IMR-90 (cell line): ENCODE data around the gene AFMID. TPM values are rescaled to one million over a fixed set of nuclear protein-coding genes. Genes with fewer than 3 reads are reported as not detected.

Experiments
- ATAC-seq: fragments of 200-7000 bp; cut with Tn5 transposase; 2 replicates; pipeline ENCODE4 v1.9.1; 2020; ENCODE audit warnings: low read depth, mild to moderate bottlenecking, moderate library complexity
- BruUV-seq: library from RNA; stranded (reverse); fragments of 400-500 nt; replicated peaks from 2 replicates; lab custom pipeline; 2021; lab: Mats Ljungman, UMichigan
- CTCF ChIA-PET: fragments of 300-600 bp; formaldehyde crosslinking; extraction: SDS; loops from one replicate; lab custom pipeline; 2021; ENCODE audit warnings: antibody characterized with exemption; lab: Yijun Ruan, JAX
- POLR2A ChIA-PET: fragments of 300-600 bp; sonication (Branson Sonifier 250); formaldehyde crosslinking; loops from one replicate; lab custom pipeline; 2022; ENCODE audit warnings: antibody characterized with exemption; ENCODE audit not compliant: unreplicated experiment; lab: Charles Lee
- DNase-seq: peaks from one replicate; pipeline ENCODE4 v3.0.0; 2013
- H2AFZ ChIP-seq: replicated peaks from 2 replicates; pipeline ENCODE3; 2013; ENCODE audit warnings: low read length, mild to moderate bottlenecking; ENCODE audit not compliant: poor library complexity
- H2AK5ac ChIP-seq: 2 replicates; pipeline ENCODE4 v1.6.1; 2013; ENCODE audit warnings: low read depth, low read length, inconsistent platforms
- H2AK9ac ChIP-seq: replicated peaks from 2 replicates; pipeline ENCODE3; 2013; ENCODE audit warnings: mild to moderate bottlenecking, low read depth, low read length, moderate library complexity; ENCODE audit not compliant: poor library complexity
- H2BK120ac ChIP-seq: 2 replicates; pipeline ENCODE4 v1.6.1; 2013; ENCODE audit warnings: low read depth, low read length, inconsistent platforms
- H2BK15ac ChIP-seq: 3 replicates; pipeline ENCODE4 v1.6.1; 2013; ENCODE audit warnings: low read depth, low read length, inconsistent platforms
- H2BK20ac ChIP-seq: 2 replicates; pipeline ENCODE4 v1.6.1; 2013; ENCODE audit warnings: low read depth, mild to moderate bottlenecking, inconsistent platforms, low read length, moderate library complexity
- H2BK5ac ChIP-seq: 2 replicates; pipeline ENCODE4 v1.6.1; 2013; ENCODE audit warnings: mild to moderate bottlenecking, low read depth, low read length, inconsistent platforms; ENCODE audit not compliant: poor library complexity, severe bottlenecking
- H3K14ac ChIP-seq: replicated peaks from 2 replicates; pipeline ENCODE4 v1.6.1; 2013; ENCODE audit warnings: low read depth, low read length, inconsistent platforms
- H3K18ac ChIP-seq: 2 replicates; pipeline ENCODE4 v1.6.1; 2013; ENCODE audit warnings: low read depth, low read length, control low read depth
- H3K23ac ChIP-seq: 2 replicates; pipeline ENCODE4 v1.6.1; 2013; ENCODE audit warnings: low read depth, low read length, inconsistent platforms
- H3K27ac ChIP-seq: 2 replicates; pipeline ENCODE4 v1.5.1; 2013; ENCODE audit warnings: mild to moderate bottlenecking, control low read depth, low read length; ENCODE audit not compliant: insufficient read depth
- H3K27me3 ChIP-seq: 2 replicates; pipeline ENCODE4 v1.6.1; 2013; ENCODE audit warnings: low read length; ENCODE audit not compliant: control insufficient read depth, insufficient read depth
- H3K36me3 ChIP-seq: 2 replicates; pipeline ENCODE4 v1.6.1; 2013; ENCODE audit warnings: low read length, mixed read lengths; ENCODE audit not compliant: control insufficient read depth, insufficient read depth
- H3K4ac ChIP-seq: 2 replicates; pipeline ENCODE4 v1.6.1; 2013; ENCODE audit warnings: low read depth, low read length, inconsistent platforms
- H3K4me1 ChIP-seq: 2 replicates; pipeline ENCODE4 v1.6.1; 2013; ENCODE audit warnings: low read length, mixed read lengths; ENCODE audit not compliant: control insufficient read depth, insufficient read depth
- H3K4me2 ChIP-seq: 2 replicates; pipeline ENCODE4 v1.6.1; 2013; ENCODE audit warnings: low read depth, mild to moderate bottlenecking, control low read depth, low read length, moderate library complexity
- H3K4me3 ChIP-seq: 2 replicates; pipeline ENCODE4 v1.5.1; 2013; ENCODE audit warnings: low read depth, mild to moderate bottlenecking, control low read depth, low read length, moderate library complexity; ENCODE audit not compliant: insufficient read depth
- H3K56ac ChIP-seq: 2 replicates; pipeline ENCODE4 v1.6.1; 2013; ENCODE audit warnings: low read length, inconsistent platforms; ENCODE audit not compliant: insufficient read depth; ENCODE audit errors: extremely low read depth
- H3K79me1 ChIP-seq, 2 experiments: 2 replicates each; pipeline ENCODE4 v1.6.1; 2013; ENCODE audit warnings: low read length in 2 of 2, inconsistent platforms in 1 of 2, low read depth in 1 of 2
- H3K9ac ChIP-seq: 2 replicates; pipeline ENCODE4 v1.6.1; 2013; ENCODE audit warnings: low read depth, low read length, control low read depth
- H3K9me1 ChIP-seq: 2 replicates; pipeline ENCODE4 v1.6.1; 2013; ENCODE audit warnings: low read length, inconsistent platforms; ENCODE audit not compliant: insufficient read depth
- H3K9me3 ChIP-seq: 2 replicates; pipeline ENCODE4 v1.6.1; 2013; ENCODE audit warnings: low read length; ENCODE audit not compliant: control insufficient read depth, insufficient read depth
- H4K20me1 ChIP-seq: 2 replicates; pipeline ENCODE4 v1.6.1; 2013; ENCODE audit warnings: low read length, inconsistent platforms; ENCODE audit not compliant: insufficient read depth
- H4K5ac ChIP-seq: 2 replicates; pipeline ENCODE4 v1.6.1; 2013; ENCODE audit warnings: mild to moderate bottlenecking, low read depth, low read length, control low read depth
- H4K8ac ChIP-seq, 2 experiments: 2 replicates each; pipeline ENCODE4 v1.6.1; 2013; ENCODE audit warnings: low read depth in 2 of 2, low read length in 2 of 2, control low read depth in 1 of 2, inconsistent platforms in 1 of 2
- H4K91ac ChIP-seq: 2 replicates; pipeline ENCODE4 v1.6.1; 2013; ENCODE audit warnings: low read depth, low read length, inconsistent platforms; ENCODE audit not compliant: insufficient read depth
- BHLHE40 ChIP-seq: fragments of 150-350 bp; IDR thresholded peaks from 2 replicates; pipeline ENCODE4 v1.6.1; 2016; ENCODE audit warnings: mild to moderate bottlenecking, low read depth, low read length
- MAFK ChIP-seq: IDR thresholded peaks from 2 replicates; pipeline ENCODE4 v1.6.1; 2012; ENCODE audit warnings: low read depth, low read length, improper control_type of control experiment
- MAZ ChIP-seq: IDR thresholded peaks from 2 replicates; pipeline ENCODE4 v1.6.1; 2012; ENCODE audit warnings: low read depth, mild to moderate bottlenecking, low read length, improper control_type of control experiment, moderate library complexity, borderline replicate concordance
- MXI1 ChIP-seq: IDR thresholded peaks from 2 replicates; pipeline ENCODE4 v1.6.1; 2012; ENCODE audit warnings: low read depth, mild to moderate bottlenecking, low read length, moderate library complexity, borderline replicate concordance
- POLR2A ChIP-seq: IDR thresholded peaks from 2 replicates; pipeline ENCODE4 v1.6.1; 2012; ENCODE audit warnings: mild to moderate bottlenecking, low read depth, low read length
- RAD21 ChIP-seq: IDR thresholded peaks from 2 replicates; pipeline ENCODE4 v1.6.1; 2012; ENCODE audit warnings: low read length, improper control_type of control experiment
- WGBS, 2 experiments: methylation state at CpG; one replicate each; pipeline versions ENCODE4 v1.1.5 to v1.1.7; 2013; ENCODE audit warnings: missing lambda C conversion rate in 2 of 2; ENCODE audit not compliant: insufficient read length in 1 of 2; ENCODE audit errors: extremely low coverage in 2 of 2; 5-methylcytosine and 5-hydroxymethylcytosine counted together
- dilution Hi-C: fragments of 300-500 bp; cut with HindIII; formaldehyde crosslinking; loops from one replicate; pipeline ENCODE4 v1.14.3; 2018; ENCODE audit warnings: low sequenced_read_pairs; ENCODE audit not compliant: unreplicated experiment
- in situ Hi-C: fragments of 300-500 bp; cut with MboI; formaldehyde crosslinking; loops from 3 replicates; pipeline ENCODE4 v1.14.3; 2019; ENCODE audit warnings: low sequenced_read_pairs, inconsistent platforms, mixed read lengths
- intact Hi-C: fragments of 100-400 bp; cut with micrococcal nuclease; formaldehyde crosslinking; loops from 2 replicates; pipeline ENCODE4 v1.10.0; 2022
- polyA plus RNA-seq, 3 experiments: library from polyadenylated mRNA; depleted of rRNA; stranded (reverse); fragments of >200 nt; gene quantifications; 2 replicates each; pipeline ENCODE4 v1.2.3, GENCODE V29; 2012; ENCODE audit warnings: low replicate concordance in 1 of 3
- total RNA-seq: library from RNA; depleted of rRNA; stranded (reverse); fragments of >200 nt; gene quantifications from 2 replicates; pipeline ENCODE4 v1.2.3, GENCODE V29; 2012
- TF ChIP-seq, protein P1 (sequence below): conservative IDR thresholded peaks from 2 replicates; pipeline ENCODE4 v1.5.1; 2012; ENCODE audit warnings: mild to moderate bottlenecking, low read depth, low read length, improper control_type of control experiment
- TF ChIP-seq, protein P2 (sequence below): fragments of 150-350 bp; IDR thresholded peaks from 2 replicates; pipeline ENCODE4 v1.6.1; 2016; ENCODE audit warnings: low read depth, mild to moderate bottlenecking, low read length, moderate library complexity, borderline replicate concordance

AFMID gene
- total and polyA plus RNA-seq, 2 of the 4 experiments (the other 2 are of a cell fraction): 41.0 to 65.1 TPM

DNA sequence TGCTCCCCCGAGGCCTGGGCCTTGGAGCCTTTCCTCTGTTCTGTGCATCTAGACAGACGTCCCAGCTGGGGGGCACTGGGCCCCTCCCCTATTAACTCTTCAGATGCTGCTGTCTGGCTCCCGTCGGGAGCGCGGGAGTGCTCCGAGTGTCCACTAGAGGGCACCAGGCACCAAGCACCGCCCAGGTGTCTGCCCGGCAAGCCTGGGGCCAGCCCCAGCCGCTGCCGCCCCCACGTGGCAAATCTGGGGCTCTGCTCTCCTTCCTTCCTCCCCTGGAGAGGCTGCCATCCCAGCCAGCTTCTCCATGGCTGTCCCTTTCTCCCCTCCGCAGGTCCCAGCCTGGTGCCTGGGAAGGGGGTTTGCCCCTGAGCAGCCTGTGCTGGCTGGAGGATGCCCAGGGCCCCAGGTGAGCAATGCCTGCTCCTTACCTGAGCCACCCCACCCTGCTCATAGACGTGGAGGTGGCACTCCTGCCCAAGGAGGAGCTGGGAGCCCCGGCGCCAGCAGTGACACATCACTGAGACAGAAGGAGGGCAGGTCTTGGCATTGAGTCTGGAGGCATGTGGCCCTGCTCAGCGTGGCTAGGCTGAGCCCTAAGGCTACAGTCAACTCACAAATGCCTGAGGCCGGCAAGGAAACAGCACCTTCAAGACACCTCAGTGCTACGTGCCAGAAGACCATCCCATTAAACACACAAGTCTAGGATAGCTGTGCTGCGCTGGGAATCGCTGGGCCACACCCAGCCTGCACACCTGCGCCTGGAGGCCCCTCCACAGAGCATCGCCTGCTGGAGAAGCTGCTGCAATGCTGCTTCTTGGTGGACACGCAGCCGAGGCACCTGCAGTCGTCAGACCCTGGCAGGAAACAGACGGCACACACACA lies 64.0 kb downstream of the AFMID start (continued):
- TF ChIP-seq, protein P1, sequence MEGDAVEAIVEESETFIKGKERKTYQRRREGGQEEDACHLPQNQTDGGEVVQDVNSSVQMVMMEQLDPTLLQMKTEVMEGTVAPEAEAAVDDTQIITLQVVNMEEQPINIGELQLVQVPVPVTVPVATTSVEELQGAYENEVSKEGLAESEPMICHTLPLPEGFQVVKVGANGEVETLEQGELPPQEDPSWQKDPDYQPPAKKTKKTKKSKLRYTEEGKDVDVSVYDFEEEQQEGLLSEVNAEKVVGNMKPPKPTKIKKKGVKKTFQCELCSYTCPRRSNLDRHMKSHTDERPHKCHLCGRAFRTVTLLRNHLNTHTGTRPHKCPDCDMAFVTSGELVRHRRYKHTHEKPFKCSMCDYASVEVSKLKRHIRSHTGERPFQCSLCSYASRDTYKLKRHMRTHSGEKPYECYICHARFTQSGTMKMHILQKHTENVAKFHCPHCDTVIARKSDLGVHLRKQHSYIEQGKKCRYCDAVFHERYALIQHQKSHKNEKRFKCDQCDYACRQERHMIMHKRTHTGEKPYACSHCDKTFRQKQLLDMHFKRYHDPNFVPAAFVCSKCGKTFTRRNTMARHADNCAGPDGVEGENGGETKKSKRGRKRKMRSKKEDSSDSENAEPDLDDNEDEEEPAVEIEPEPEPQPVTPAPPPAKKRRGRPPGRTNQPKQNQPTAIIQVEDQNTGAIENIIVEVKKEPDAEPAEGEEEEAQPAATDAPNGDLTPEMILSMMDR: peak; percentile 100

DNA sequence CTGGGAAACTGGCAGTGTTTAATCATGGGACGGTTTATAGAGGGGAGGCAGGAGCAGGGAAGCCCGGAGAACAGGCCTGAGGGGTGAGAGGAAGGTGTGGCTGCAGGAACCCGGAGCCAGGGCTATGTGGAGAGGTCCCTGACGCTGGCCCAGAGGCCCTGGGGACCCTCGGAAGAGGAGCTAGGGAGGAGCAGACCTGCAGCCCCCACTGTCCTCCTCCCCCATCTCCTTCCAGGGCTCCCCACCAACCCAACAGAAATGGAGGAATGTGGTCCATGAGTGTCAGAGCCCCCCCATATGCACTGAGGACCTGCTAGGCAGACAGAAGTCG lies 64.6 kb downstream of the AFMID start:
- no peak overlapping the region for H4K5ac ChIP-seq
- peaks cover 3% of the 10 kb centered on the region; the same call in 1 of the 2 replicates for H3K27me3 ChIP-seq
- no peak overlapping the region for H2AK5ac ChIP-seq
- H4K8ac ChIP-seq: no peak overlapping the region
- H3K56ac ChIP-seq: no peak overlapping the region
- DNase-seq (no peak), ATAC-seq (no peak)
- CTCF ChIA-PET: interaction anchor here (0.8 to 1.5 kb wide), 5 partner anchors 13 to 457 kb away, joined by 3 to 5 read pairs (median 4); no protein-coding TSS in a partner anchor
- 0 out of 2 replicates have a peak, but pooled peaks cover 6% of the 10 kb centered on the region for H3K9me1 ChIP-seq
- peaks cover 0 to 4% of the 10 kb centered on the region in 2 experiments; a peak in 1 of 4 replicates for H3K79me1 ChIP-seq
- intact Hi-C loops: loop anchor here (1.0 to 10.0 kb wide), 4 partner anchors 109 to 453 kb away; partner anchors contain the start of gene SOCS3
- H3K18ac ChIP-seq: no peak overlapping the region
- H3K4me3 ChIP-seq: no peak overlapping the region
- no peaks in the 10 kb centered on the region for H3K36me3 ChIP-seq
- POLR2A ChIA-PET: no interaction called here
- H3K9me3 ChIP-seq: no peaks in the 10 kb centered on the region
- H4K91ac ChIP-seq: no peak overlapping the region
- no peak overlapping the region for H2BK15ac ChIP-seq
- no peak overlapping the region for H2AK9ac ChIP-seq
- H3K27ac ChIP-seq: no peak overlapping the region
- H2BK5ac ChIP-seq: no peak overlapping the region
- 33% methylated on average over 1 of the region's 6 CpGs; no CpG with 5 or more reads in 1 of the 2 experiments for WGBS, 2 experiments
- H2AFZ ChIP-seq: no peak overlapping the region
- no peak overlapping the region for H3K4me2 ChIP-seq
- in situ Hi-C loops: no loop called here
- no peaks in the 10 kb centered on the region for H4K20me1 ChIP-seq
- H3K23ac ChIP-seq: no peak overlapping the region
- no peak overlapping the region for H3K9ac ChIP-seq
- peaks cover 6% of the 10 kb centered on the region for H3K4me1 ChIP-seq
- no peak overlapping the region for H3K4ac ChIP-seq
- BruUV-seq: no TSS peak
- dilution Hi-C loops: no loop called here
- H2BK20ac ChIP-seq: no peak overlapping the region
- no peak overlapping the region for H3K14ac ChIP-seq
- H2BK120ac ChIP-seq: no peak overlapping the region
- TF ChIP-seq POLR2A (no peak), MXI1 (no peak), BHLHE40 (no peak), RAD21 (no peak), MAFK (no peak), MAZ (no peak)
- TF ChIP-seq, protein P1: no peak
- TF ChIP-seq, protein P2, sequence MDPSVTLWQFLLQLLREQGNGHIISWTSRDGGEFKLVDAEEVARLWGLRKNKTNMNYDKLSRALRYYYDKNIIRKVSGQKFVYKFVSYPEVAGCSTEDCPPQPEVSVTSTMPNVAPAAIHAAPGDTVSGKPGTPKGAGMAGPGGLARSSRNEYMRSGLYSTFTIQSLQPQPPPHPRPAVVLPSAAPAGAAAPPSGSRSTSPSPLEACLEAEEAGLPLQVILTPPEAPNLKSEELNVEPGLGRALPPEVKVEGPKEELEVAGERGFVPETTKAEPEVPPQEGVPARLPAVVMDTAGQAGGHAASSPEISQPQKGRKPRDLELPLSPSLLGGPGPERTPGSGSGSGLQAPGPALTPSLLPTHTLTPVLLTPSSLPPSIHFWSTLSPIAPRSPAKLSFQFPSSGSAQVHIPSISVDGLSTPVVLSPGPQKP: no peak
